ENCODE results near the gene NCOR2.
A peak's percentile ranks its signal among the peaks of the same experiment; 100 is the strongest.

The NCOR2 gene

DNA sequence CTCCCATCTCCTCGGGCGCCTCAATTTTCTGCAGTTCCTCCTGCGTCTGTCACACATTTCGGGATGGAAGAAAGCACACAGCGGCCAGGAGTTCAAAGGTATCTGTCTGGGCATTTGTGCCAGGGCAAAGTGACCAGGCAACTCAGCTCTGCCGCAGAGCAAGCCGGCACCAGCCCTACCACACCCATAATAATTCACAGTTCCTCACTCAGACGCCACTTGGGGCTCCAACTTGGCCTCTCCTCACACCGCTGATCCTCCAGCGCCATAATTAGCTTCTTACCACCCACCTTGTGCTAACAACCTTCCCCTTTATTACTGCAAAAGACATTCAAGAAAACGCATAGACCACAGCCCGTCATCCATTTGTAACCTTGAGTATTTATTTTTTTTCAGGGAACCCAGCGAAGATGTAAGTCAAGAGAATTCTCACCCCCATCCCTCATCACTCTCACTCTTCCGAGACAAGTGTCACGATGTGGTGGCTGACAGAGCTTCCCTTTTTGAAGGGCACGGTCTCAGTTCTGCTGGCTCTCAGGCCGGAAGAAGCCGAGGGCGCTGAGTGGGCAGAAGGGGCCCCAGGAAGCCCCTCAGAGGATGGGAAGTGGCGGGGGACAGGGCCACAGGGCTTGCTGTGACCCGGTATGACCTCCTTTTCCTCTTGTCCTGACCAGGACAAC, 25.2 kb upstream of the NCOR2 start:
- peak overlapping the region in 2 of 7 experiments; percentile 19 to 35 for H3K4me3 ChIP-seq (ENCODE audit: control insufficient read depth in 1 of 7, extremely low read depth in 1 of 7, insufficient read depth in 4 of 7, low read depth in 2 of 7, low read length in 6 of 7)
- CTCF ChIA-PET = interaction anchor here (1.0 to 5.4 kb wide), 6 partner anchors 9 to 158 kb away, joined by 3 to 25 read pairs (median 4); no protein-coding TSS in a partner anchor
- H3K9me3 ChIP-seq (ENCODE audit: control extremely low read depth in 1 of 5, control insufficient read depth in 4 of 5, insufficient read depth in 2 of 5, low read depth in 1 of 5, low read length in 4 of 5) = peaks cover 0 to 4% (median 0%) of the 10 kb centered on the region in 5 experiments
- POLR2A ChIA-PET = interaction anchor here (0.6 to 0.9 kb wide), 2 partner anchors 11 to 101 kb away, joined by 3 read pairs; no protein-coding TSS in a partner anchor
- peak in 2 of 3 donors; percentile 87 to 90 for DNase-seq
- H3K27ac ChIP-seq (ENCODE audit: insufficient read depth in 1 of 2, low read depth in 1 of 2, low read length in 2 of 2, poor library complexity in 1 of 2, severe bottlenecking in 2 of 2) = no peak overlapping the region
- no peaks in the 10 kb centered on the region for H3K36me3 ChIP-seq (ENCODE audit: control insufficient read depth in 4 of 4, insufficient read depth in 4 of 4, low read length in 3 of 4)
- WGBS (ENCODE audit: insufficient coverage) = 26% methylated on average over 16 of the region's 21 CpGs
- no peaks in the 10 kb centered on the region for H3K27me3 ChIP-seq (replicated peaks in 2 of 5; ENCODE audit: control insufficient read depth in 4 of 5, insufficient read depth in 5 of 5, low read length in 4 of 5)
- H3K4me1 ChIP-seq (ENCODE audit: control extremely low read depth in 1 of 4, control insufficient read depth in 4 of 4, insufficient read depth in 4 of 4, low read length in 3 of 4) = peaks cover 3 to 38% (median 35%) of the 10 kb centered on the region in 4 experiments

DNA sequence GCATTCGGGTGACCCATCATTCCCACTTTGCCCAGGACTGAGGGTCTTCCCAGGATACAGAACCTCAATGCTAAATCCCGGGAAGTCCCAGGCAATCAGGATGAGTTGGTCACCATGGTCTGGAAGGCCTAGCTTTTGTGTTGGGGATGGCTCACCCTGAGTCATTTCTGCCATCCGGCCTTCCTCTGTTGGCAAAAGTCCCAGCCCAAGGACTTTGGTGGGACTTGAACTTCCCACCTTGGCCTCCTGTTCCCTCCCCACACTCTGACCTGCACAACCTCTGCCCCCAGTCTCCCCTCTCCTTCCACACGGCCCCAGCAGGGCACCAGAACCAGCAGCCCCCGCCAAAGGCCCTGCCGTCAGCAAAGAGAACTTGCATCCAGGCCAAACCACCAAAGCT, 24.6 kb upstream of the NCOR2 start:
- no peak overlapping the region for H3K27ac ChIP-seq (ENCODE audit: insufficient read depth in 1 of 2, low read depth in 1 of 2, low read length in 2 of 2, poor library complexity in 1 of 2, severe bottlenecking in 2 of 2)
- no peak for DNase-seq
- POLR2A ChIA-PET = no interaction called here
- 80% methylated on average over 5 of the region's 6 CpGs for WGBS (ENCODE audit: insufficient coverage)
- H3K4me1 ChIP-seq (ENCODE audit: control extremely low read depth in 1 of 4, control insufficient read depth in 4 of 4, insufficient read depth in 4 of 4, low read length in 3 of 4) = peaks cover 3 to 41% (median 35%) of the 10 kb centered on the region in 4 experiments
- H3K9me3 ChIP-seq (ENCODE audit: control extremely low read depth in 1 of 5, control insufficient read depth in 4 of 5, insufficient read depth in 2 of 5, low read depth in 1 of 5, low read length in 4 of 5) = peaks cover 0 to 4% (median 0%) of the 10 kb centered on the region in 5 experiments
- CTCF ChIA-PET = interaction anchor here (1.0 to 5.4 kb wide), 3 partner anchors 12 to 159 kb away, joined by 4 to 25 read pairs (median 4); no protein-coding TSS in a partner anchor
- no peak overlapping the region for H3K4me3 ChIP-seq (ENCODE audit: control insufficient read depth in 1 of 7, extremely low read depth in 1 of 7, insufficient read depth in 4 of 7, low read depth in 2 of 7, low read length in 6 of 7)
- no peaks in the 10 kb centered on the region for H3K27me3 ChIP-seq (replicated peaks in 2 of 5; ENCODE audit: control insufficient read depth in 4 of 5, insufficient read depth in 5 of 5, low read length in 4 of 5)
- no peaks in the 10 kb centered on the region for H3K36me3 ChIP-seq (ENCODE audit: control insufficient read depth in 4 of 4, insufficient read depth in 4 of 4, low read length in 3 of 4)

DNA sequence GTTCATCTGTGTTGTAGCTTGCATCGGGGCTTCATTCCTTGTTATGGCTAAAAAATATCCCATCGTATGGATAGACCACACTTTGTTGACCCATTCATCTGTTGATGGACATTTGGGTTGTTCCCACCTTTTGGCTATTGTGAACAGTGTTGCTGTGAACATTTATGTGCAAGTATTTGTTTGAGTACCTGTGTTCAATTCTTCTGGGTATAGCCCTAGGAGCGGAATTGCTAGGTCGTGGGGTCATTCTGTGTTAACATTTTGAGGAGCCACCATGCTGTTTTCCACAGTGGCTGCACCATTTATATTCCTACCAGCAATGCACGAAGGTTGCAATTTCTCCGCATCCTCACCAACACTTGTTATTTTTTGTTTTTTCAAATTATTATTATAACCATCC, 23.0 kb upstream of the NCOR2 start:
- Histone ChIP-seq H3K4me1 (ENCODE audit: control extremely low read depth in 1 of 4, control insufficient read depth in 4 of 4, insufficient read depth in 4 of 4, low read length in 3 of 4) (peaks cover 3 to 41% (median 35%) of the 10 kb centered on the region in 4 experiments), H3K36me3 (ENCODE audit: control insufficient read depth in 4 of 4, insufficient read depth in 4 of 4, low read length in 3 of 4) (no peaks in the 10 kb centered on the region), H3K9me3 (ENCODE audit: control extremely low read depth in 1 of 5, control insufficient read depth in 4 of 5, insufficient read depth in 2 of 5, low read depth in 1 of 5, low read length in 4 of 5) (peaks cover 0 to 4% (median 0%) of the 10 kb centered on the region in 5 experiments), H3K4me3 (ENCODE audit: control insufficient read depth in 1 of 7, extremely low read depth in 1 of 7, insufficient read depth in 4 of 7, low read depth in 2 of 7, low read length in 6 of 7) (no peak overlapping the region), H3K27ac (ENCODE audit: insufficient read depth in 1 of 2, low read depth in 1 of 2, low read length in 2 of 2, poor library complexity in 1 of 2, severe bottlenecking in 2 of 2) (no peak overlapping the region), H3K27me3 (replicated peaks in 2 of 5; ENCODE audit: control insufficient read depth in 4 of 5, insufficient read depth in 5 of 5, low read length in 4 of 5) (no peaks in the 10 kb centered on the region)
- ChIA-PET CTCF (interaction anchor here (0.6 to 2.2 kb wide), 4 partner anchors 10 to 60 kb away, joined by 3 to 6 read pairs (median 4); no protein-coding TSS in a partner anchor), POLR2A (no interaction called here)
- WGBS (ENCODE audit: insufficient coverage) = 100% methylated on average over 4 of the region's 6 CpGs
- no peak for DNase-seq

DNA sequence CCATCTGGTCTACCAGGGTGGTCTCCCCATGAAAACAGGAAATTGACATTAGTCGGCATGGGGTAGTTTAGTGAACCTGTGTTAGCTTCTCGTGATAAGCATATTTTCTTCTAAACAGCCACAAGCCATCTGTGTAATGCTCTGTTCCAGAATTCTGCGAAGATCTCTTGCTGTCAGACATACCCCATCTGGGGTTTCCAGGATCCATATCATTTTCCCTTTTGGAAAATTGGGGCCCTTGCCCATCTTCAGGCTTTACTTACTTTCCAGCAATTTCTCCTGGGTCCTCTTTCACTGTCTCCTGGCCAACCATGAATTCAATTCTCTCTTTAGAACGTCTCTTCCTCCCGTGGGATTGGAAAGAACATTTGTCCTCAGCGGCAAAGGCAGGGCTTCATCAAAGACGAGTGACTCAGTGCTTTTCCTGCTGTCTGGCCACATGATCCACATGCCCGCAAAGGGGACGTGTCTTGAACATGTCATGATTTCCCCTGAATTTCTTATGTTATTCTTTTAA, 21.4 kb upstream of the NCOR2 start:
- H3K36me3 ChIP-seq (ENCODE audit: control insufficient read depth in 4 of 4, insufficient read depth in 4 of 4, low read length in 3 of 4) = no peaks in the 10 kb centered on the region
- WGBS (ENCODE audit: insufficient coverage) = 23% methylated on average over 8 of the region's 9 CpGs
- H3K9me3 ChIP-seq (ENCODE audit: control extremely low read depth in 1 of 5, control insufficient read depth in 4 of 5, insufficient read depth in 2 of 5, low read depth in 1 of 5, low read length in 4 of 5) = peaks cover 0 to 6% (median 0%) of the 10 kb centered on the region in 5 experiments
- CTCF ChIA-PET = interaction anchor here (0.9 to 2.2 kb wide), 5 partner anchors 9 to 104 kb away, joined by 3 to 6 read pairs (median 4); no protein-coding TSS in a partner anchor
- POLR2A ChIA-PET = no interaction called here
- DNase-seq = peak in 2 of 3 donors; percentile 89 to 90
- H3K27me3 ChIP-seq (replicated peaks in 2 of 5; ENCODE audit: control insufficient read depth in 4 of 5, insufficient read depth in 5 of 5, low read length in 4 of 5) = no peaks in the 10 kb centered on the region
- H3K4me3 ChIP-seq (ENCODE audit: control insufficient read depth in 1 of 7, extremely low read depth in 1 of 7, insufficient read depth in 4 of 7, low read depth in 2 of 7, low read length in 6 of 7) = peak overlapping the region in 2 of 7 experiments; percentile 9 to 33
- H3K4me1 ChIP-seq (ENCODE audit: control extremely low read depth in 1 of 4, control insufficient read depth in 4 of 4, insufficient read depth in 4 of 4, low read length in 3 of 4) = peaks cover 3 to 41% (median 35%) of the 10 kb centered on the region in 4 experiments
- H3K27ac ChIP-seq (ENCODE audit: insufficient read depth in 1 of 2, low read depth in 1 of 2, low read length in 2 of 2, poor library complexity in 1 of 2, severe bottlenecking in 2 of 2) = peak overlapping the region in 1 of 2 experiments; percentile 47

DNA sequence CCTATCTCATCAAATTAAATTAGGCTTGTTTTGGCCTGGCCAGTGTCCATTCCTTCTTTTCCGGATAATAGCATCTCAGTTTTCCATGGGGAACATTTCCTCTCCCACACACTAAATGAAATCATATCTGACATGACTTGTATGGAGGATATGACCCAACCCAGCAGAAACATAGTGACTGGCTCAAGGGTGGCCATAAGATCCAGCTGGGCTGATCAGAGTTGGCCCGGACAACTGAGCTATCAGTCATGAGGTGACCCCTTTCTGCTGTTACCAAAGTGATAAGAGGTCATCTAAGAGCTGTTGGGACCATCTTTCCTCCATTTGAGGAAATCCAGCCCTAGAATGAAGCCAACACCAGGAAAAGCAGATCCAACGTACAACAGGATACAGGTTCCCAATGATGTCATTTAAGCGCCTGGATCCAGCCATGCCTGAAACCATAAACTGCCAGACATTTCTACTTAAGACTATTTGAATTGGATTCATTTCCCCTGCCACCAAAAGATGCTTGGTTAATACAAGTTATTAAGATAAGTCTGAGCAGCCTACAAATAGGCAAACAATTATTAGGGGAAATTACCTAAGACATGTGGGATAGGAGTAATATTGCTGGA, 20.7 kb upstream of the NCOR2 start:
- no peak for DNase-seq
- H3K4me3 ChIP-seq (ENCODE audit: control insufficient read depth in 1 of 7, extremely low read depth in 1 of 7, insufficient read depth in 4 of 7, low read depth in 2 of 7, low read length in 6 of 7) = no peak overlapping the region
- POLR2A ChIA-PET = no interaction called here
- H3K27ac ChIP-seq (ENCODE audit: insufficient read depth in 1 of 2, low read depth in 1 of 2, low read length in 2 of 2, poor library complexity in 1 of 2, severe bottlenecking in 2 of 2) = no peak overlapping the region
- peaks cover 3 to 36% (median 31%) of the 10 kb centered on the region in 4 experiments for H3K4me1 ChIP-seq (ENCODE audit: control extremely low read depth in 1 of 4, control insufficient read depth in 4 of 4, insufficient read depth in 4 of 4, low read length in 3 of 4)
- no peaks in the 10 kb centered on the region for H3K36me3 ChIP-seq (ENCODE audit: control insufficient read depth in 4 of 4, insufficient read depth in 4 of 4, low read length in 3 of 4)
- CTCF ChIA-PET = interaction anchor here (1.1 to 1.7 kb wide), 3 partner anchors 17 to 94 kb away, joined by 3 to 6 read pairs (median 3); no protein-coding TSS in a partner anchor
- 85% methylated on average over 3 of the region's 4 CpGs for WGBS (ENCODE audit: insufficient coverage)
- H3K9me3 ChIP-seq (ENCODE audit: control extremely low read depth in 1 of 5, control insufficient read depth in 4 of 5, insufficient read depth in 2 of 5, low read depth in 1 of 5, low read length in 4 of 5) = peaks cover 0 to 6% (median 0%) of the 10 kb centered on the region in 5 experiments
- no peaks in the 10 kb centered on the region for H3K27me3 ChIP-seq (replicated peaks in 2 of 5; ENCODE audit: control insufficient read depth in 4 of 5, insufficient read depth in 5 of 5, low read length in 4 of 5)

DNA sequence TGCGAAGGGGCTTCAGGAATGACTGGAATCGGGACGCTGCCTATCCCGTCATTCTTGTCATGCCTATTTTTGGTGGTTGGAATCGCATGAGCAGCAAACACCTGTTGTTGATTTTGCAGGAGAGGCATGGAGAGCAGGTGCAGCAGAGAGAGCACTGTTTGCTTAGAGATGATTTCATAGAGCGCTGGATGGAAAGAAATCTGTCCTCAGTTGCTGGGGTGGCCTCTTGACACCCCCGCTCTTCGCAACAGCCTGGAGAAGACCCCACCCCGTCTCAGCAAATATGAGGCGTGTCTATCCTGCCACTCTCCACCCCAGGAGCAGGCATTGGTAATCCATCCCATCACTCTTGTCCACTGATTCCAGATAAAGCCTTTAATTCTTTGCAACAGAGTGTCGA, 19.3 kb upstream of the NCOR2 start:
- no peak overlapping the region for H3K27ac ChIP-seq (ENCODE audit: insufficient read depth in 1 of 2, low read depth in 1 of 2, low read length in 2 of 2, poor library complexity in 1 of 2, severe bottlenecking in 2 of 2)
- 87% methylated on average over 11 of the region's 11 CpGs for WGBS (ENCODE audit: insufficient coverage)
- no peak overlapping the region for H3K4me3 ChIP-seq (ENCODE audit: control insufficient read depth in 1 of 7, extremely low read depth in 1 of 7, insufficient read depth in 4 of 7, low read depth in 2 of 7, low read length in 6 of 7)
- ChIA-PET CTCF (interaction anchor here (0.7 to 1.1 kb wide), 2 partner anchors 15 to 18 kb away, joined by 3 read pairs; no protein-coding TSS in a partner anchor), POLR2A (no interaction called here)
- H3K27me3 ChIP-seq (replicated peaks in 2 of 5; ENCODE audit: control insufficient read depth in 4 of 5, insufficient read depth in 5 of 5, low read length in 4 of 5) = no peaks in the 10 kb centered on the region
- no peak for DNase-seq
- peaks cover 0 to 6% (median 0%) of the 10 kb centered on the region in 5 experiments for H3K9me3 ChIP-seq (ENCODE audit: control extremely low read depth in 1 of 5, control insufficient read depth in 4 of 5, insufficient read depth in 2 of 5, low read depth in 1 of 5, low read length in 4 of 5)
- H3K36me3 ChIP-seq (ENCODE audit: control insufficient read depth in 4 of 4, insufficient read depth in 4 of 4, low read length in 3 of 4) = no peaks in the 10 kb centered on the region
- H3K4me1 ChIP-seq (ENCODE audit: control extremely low read depth in 1 of 4, control insufficient read depth in 4 of 4, insufficient read depth in 4 of 4, low read length in 3 of 4) = peaks cover 3 to 31% (median 24%) of the 10 kb centered on the region in 4 experiments
